ENCODE results near the gene IGSF10.

DNA sequence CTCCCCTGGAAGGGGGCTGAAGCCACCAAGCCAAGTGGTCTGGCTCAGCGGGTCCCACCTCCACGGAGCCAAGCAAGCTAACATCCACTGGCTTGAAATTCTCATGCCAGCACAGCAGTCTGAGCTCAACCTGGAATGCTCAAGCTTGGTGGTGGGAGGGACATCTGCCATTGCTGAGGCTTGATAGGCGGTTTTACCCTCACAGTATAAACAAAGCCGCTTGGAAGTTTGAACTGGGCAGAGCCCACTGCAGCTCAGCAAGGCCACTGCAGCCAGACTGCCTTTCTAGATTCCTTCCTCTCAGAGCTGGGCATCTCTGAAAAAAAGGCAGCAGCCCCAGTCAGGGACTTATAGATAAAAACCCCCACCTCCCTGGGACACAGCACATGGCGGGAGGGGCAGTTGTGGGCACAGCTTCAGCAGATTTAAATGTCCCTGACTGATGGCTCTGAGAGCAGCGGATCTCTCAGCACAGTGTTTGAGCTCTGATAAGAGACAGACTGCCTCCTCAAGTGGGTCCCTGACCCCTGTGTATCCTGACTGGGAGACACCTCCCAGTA is 23.2 kb upstream of the IGSF10 start:
- TF ChIP-seq, protein P1, sequence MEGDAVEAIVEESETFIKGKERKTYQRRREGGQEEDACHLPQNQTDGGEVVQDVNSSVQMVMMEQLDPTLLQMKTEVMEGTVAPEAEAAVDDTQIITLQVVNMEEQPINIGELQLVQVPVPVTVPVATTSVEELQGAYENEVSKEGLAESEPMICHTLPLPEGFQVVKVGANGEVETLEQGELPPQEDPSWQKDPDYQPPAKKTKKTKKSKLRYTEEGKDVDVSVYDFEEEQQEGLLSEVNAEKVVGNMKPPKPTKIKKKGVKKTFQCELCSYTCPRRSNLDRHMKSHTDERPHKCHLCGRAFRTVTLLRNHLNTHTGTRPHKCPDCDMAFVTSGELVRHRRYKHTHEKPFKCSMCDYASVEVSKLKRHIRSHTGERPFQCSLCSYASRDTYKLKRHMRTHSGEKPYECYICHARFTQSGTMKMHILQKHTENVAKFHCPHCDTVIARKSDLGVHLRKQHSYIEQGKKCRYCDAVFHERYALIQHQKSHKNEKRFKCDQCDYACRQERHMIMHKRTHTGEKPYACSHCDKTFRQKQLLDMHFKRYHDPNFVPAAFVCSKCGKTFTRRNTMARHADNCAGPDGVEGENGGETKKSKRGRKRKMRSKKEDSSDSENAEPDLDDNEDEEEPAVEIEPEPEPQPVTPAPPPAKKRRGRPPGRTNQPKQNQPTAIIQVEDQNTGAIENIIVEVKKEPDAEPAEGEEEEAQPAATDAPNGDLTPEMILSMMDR (IDR thresholded peaks at IDR 0.05 in 8 of 11, conservative IDR thresholded peaks at IDR 0.05 in 3 of 11), result no peak
- TF ChIP-seq POLR2AphosphoS5 (IDR thresholded peaks at IDR 0.05), result no peak
